ENCODE results near the gene DENND4A.

DNA sequence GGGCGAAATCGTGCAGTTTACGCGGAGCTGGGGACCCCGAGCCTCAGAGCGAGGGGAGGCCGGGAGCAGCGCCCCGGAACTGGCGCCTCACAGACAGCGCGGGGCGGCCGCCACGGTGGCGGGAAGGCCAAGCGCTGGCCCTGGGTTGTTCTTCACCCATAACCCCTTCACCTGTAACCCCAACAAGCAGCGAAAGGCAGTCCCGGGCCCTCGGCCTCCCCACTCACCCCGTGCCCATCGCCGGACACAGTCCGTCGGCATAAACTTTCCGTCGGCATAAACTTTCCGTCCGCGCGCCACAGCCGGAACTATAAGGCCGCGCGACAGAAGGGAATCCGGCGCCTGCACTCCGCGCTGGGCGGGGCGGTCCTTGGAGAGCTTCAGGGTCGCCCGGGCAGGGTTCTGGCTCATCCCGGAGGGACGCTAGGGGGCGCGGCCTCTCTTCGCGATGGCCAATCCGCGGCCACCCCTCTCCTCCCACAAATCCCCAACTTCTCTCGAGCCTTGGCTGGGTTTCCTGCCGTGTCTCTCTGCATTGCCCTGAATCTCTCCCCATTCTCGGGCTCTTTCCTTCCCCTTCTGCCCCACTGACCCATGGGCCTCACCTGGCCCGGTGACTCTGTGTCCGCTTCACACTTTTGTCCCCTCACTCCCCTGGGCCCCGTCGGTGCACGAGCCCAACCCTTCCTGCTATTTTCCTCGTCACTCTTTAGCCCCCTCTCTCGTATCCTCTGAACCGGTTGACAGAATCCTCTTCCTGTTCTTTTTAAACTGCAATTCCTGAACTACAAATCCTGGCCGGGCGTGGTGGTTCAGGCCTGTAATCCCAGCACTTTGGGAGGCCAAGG lies 181.0 kb downstream of the DENND4A start, which contains the start of gene INTS14:
- TF ChIP-seq, protein P1, sequence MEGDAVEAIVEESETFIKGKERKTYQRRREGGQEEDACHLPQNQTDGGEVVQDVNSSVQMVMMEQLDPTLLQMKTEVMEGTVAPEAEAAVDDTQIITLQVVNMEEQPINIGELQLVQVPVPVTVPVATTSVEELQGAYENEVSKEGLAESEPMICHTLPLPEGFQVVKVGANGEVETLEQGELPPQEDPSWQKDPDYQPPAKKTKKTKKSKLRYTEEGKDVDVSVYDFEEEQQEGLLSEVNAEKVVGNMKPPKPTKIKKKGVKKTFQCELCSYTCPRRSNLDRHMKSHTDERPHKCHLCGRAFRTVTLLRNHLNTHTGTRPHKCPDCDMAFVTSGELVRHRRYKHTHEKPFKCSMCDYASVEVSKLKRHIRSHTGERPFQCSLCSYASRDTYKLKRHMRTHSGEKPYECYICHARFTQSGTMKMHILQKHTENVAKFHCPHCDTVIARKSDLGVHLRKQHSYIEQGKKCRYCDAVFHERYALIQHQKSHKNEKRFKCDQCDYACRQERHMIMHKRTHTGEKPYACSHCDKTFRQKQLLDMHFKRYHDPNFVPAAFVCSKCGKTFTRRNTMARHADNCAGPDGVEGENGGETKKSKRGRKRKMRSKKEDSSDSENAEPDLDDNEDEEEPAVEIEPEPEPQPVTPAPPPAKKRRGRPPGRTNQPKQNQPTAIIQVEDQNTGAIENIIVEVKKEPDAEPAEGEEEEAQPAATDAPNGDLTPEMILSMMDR (IDR thresholded peaks at IDR 0.05) = peak; percentile 45 to 82 (median 73)
- peak; percentile 27 to 71 for TF ChIP-seq POLR2A (IDR thresholded peaks at IDR 0.05)

All from uterus (tissue), 2 donors.